GM12878 (cell line): ENCODE results near the gene LETM1.

ENCODE experiments used
- EZH2 ChIP-seq: IDR thresholded peaks from 2 replicates; pipeline ENCODE4 v1.6.1; 2012; ENCODE audit warnings: low read depth, mild to moderate bottlenecking, control low read depth, inconsistent platforms, low read length, borderline replicate concordance; ENCODE audit not compliant: control insufficient read depth
- TAF1 ChIP-seq: IDR thresholded peaks from 2 replicates; pipeline ENCODE4 v1.6.1; 2011; ENCODE audit warnings: mild to moderate bottlenecking, low read depth, low read length, borderline replicate concordance
- TF ChIP-seq, protein P1 (sequence below), 3 experiments: IDR thresholded peaks in 2 of 3; conservative IDR thresholded peaks in 1 of 3; 2 replicates each; pipeline ENCODE4 v1.5.1; 2011; ENCODE audit warnings: low read depth in 3 of 3, low read length in 3 of 3, mild to moderate bottlenecking in 3 of 3, control low read depth in 2 of 3, moderate library complexity in 2 of 3, inconsistent platforms in 1 of 3, mixed read lengths in 1 of 3; ENCODE audit not compliant: control insufficient read depth in 2 of 3, insufficient read depth in 1 of 3; ENCODE audit errors: extremely low read depth in 1 of 3
- TF ChIP-seq, protein P2 (sequence below): IDR thresholded peaks from 2 replicates; pipeline ENCODE4 v1.6.1; 2011; ENCODE audit warnings: mild to moderate bottlenecking, low read depth, low read length, moderate library complexity; ENCODE audit not compliant: insufficient replicate concordance
- TF ChIP-seq, protein P3 (sequence below): IDR thresholded peaks from 2 replicates; pipeline ENCODE4 v1.6.1; 2012; ENCODE audit warnings: low read depth, low read length, improper control_type of control experiment

DNA sequence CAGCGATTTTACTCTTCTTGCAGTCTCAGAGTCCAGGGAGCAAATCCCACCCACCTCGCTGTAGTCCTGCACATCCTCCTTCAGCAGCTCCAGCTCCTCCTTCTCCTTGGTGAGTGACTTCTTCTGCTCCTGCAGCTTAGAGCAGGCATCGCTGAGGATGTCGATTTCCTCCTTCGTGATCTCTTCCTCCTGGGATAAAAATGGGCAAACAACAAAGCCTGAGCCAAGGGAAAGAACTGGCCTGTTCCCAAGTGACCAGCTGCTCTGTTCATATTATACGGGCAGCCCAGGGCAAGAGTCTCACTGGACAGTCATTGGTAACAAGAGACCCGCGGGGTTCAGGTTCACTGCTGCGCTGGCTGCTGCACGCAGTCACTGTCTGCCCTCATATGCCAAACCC lies 36.7 kb downstream of the LETM1 start:
- TF ChIP-seq, protein P1, sequence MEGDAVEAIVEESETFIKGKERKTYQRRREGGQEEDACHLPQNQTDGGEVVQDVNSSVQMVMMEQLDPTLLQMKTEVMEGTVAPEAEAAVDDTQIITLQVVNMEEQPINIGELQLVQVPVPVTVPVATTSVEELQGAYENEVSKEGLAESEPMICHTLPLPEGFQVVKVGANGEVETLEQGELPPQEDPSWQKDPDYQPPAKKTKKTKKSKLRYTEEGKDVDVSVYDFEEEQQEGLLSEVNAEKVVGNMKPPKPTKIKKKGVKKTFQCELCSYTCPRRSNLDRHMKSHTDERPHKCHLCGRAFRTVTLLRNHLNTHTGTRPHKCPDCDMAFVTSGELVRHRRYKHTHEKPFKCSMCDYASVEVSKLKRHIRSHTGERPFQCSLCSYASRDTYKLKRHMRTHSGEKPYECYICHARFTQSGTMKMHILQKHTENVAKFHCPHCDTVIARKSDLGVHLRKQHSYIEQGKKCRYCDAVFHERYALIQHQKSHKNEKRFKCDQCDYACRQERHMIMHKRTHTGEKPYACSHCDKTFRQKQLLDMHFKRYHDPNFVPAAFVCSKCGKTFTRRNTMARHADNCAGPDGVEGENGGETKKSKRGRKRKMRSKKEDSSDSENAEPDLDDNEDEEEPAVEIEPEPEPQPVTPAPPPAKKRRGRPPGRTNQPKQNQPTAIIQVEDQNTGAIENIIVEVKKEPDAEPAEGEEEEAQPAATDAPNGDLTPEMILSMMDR (IDR thresholded peaks at IDR 0.05 in 2 of 3, conservative IDR thresholded peaks at IDR 0.05 in 1 of 3; ENCODE audit: control insufficient read depth in 2 of 3, extremely low read depth in 1 of 3, insufficient read depth in 1 of 3, low read depth in 3 of 3, low read length in 3 of 3) = no peak
- TF ChIP-seq EZH2 (no peak), TAF1 (no peak)
- TF ChIP-seq, protein P2, sequence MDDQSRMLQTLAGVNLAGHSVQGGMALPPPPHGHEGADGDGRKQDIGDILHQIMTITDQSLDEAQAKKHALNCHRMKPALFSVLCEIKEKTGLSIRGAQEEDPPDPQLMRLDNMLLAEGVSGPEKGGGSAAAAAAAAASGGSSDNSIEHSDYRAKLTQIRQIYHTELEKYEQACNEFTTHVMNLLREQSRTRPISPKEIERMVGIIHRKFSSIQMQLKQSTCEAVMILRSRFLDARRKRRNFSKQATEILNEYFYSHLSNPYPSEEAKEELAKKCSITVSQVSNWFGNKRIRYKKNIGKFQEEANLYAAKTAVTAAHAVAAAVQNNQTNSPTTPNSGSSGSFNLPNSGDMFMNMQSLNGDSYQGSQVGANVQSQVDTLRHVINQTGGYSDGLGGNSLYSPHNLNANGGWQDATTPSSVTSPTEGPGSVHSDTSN = no peak
- TF ChIP-seq, protein P3, sequence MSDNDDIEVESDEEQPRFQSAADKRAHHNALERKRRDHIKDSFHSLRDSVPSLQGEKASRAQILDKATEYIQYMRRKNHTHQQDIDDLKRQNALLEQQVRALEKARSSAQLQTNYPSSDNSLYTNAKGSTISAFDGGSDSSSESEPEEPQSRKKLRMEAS = no peak
